HL-60 (cell line): ENCODE results near the gene AKT1S1.

Experiments used
- DNase-seq, 2 experiments: peaks; one replicate each; pipeline ENCODE4 v3.0.0-alpha.2; 2010 to 2020; ENCODE audit warnings: low read depth in 1 of 2, low spot score in 1 of 2
- H3K27ac ChIP-seq: fragments of 250-450 bp; sonication (Bioruptor Pico); replicated peaks from 2 replicates; pipeline ENCODE4 v1.5.1; 2020; ENCODE audit warnings: mild to moderate bottlenecking, moderate library complexity
- H3K27me3 ChIP-seq: fragments of 250-450 bp; sonication (Bioruptor Pico); 2 replicates; pipeline ENCODE4 v1.5.1; 2021; ENCODE audit warnings: mild to moderate bottlenecking, moderate library complexity; ENCODE audit not compliant: insufficient read depth, poor library complexity, severe bottlenecking
- H3K4me3 ChIP-seq: replicated peaks from 2 replicates; pipeline ENCODE4 v1.5.1; 2011; ENCODE audit warnings: mild to moderate bottlenecking, control low read depth, low read length; ENCODE audit not compliant: insufficient read depth
- GABPA ChIP-seq: IDR thresholded peaks from 2 replicates; pipeline ENCODE4 v1.6.1; 2012; ENCODE audit warnings: low read depth
- POLR2AphosphoS5 ChIP-seq: IDR thresholded peaks from 2 replicates; pipeline ENCODE4 v1.6.1; 2012; ENCODE audit warnings: low read depth
- SPI1 ChIP-seq: IDR thresholded peaks from 2 replicates; pipeline ENCODE4 v1.6.1; 2012; ENCODE audit warnings: low read depth, mild to moderate bottlenecking, borderline replicate concordance
- TF ChIP-seq, protein P1 (sequence below): IDR thresholded peaks from 2 replicates; pipeline ENCODE4 v1.6.1; 2012; ENCODE audit warnings: low read depth; ENCODE audit not compliant: insufficient replicate concordance
- TF ChIP-seq, protein P2 (sequence below): IDR thresholded peaks from one replicate; pipeline ENCODE4 v1.5.1; 2011; ENCODE audit warnings: low read length, control low read depth, inconsistent platforms; ENCODE audit not compliant: insufficient read depth

The AKT1S1 gene

DNA sequence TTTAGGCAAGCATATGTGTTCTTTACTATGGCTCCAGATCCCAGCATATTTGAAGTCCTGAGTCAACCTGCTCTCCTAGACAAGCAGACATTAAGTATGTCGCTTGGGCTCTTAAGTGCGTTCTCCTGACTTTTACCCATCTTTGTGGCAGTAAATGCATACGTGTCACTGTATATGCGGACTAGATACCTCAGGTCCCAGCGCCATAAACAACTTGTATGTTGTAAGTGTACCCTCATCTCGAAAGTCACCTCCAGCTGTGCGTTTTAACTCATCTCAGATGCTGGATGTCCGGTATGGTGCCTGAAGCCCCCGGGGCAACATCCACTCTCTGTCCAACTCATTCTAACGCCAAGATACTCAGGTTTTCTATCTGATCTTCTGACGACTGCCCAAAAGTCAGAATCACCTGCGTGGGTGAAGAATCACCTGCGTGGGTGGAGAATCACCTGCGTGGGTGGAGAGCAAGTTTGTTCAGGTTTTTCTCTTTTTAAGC is 24.5 kb downstream of the AKT1S1 start:
- Histone ChIP-seq H3K27me3 (no peaks in the 10 kb centered on the region), H3K4me3 (no peak overlapping the region), H3K27ac (no peak overlapping the region)
- no peak for DNase-seq
- TF ChIP-seq SPI1: no peak
- TF ChIP-seq, protein P1, sequence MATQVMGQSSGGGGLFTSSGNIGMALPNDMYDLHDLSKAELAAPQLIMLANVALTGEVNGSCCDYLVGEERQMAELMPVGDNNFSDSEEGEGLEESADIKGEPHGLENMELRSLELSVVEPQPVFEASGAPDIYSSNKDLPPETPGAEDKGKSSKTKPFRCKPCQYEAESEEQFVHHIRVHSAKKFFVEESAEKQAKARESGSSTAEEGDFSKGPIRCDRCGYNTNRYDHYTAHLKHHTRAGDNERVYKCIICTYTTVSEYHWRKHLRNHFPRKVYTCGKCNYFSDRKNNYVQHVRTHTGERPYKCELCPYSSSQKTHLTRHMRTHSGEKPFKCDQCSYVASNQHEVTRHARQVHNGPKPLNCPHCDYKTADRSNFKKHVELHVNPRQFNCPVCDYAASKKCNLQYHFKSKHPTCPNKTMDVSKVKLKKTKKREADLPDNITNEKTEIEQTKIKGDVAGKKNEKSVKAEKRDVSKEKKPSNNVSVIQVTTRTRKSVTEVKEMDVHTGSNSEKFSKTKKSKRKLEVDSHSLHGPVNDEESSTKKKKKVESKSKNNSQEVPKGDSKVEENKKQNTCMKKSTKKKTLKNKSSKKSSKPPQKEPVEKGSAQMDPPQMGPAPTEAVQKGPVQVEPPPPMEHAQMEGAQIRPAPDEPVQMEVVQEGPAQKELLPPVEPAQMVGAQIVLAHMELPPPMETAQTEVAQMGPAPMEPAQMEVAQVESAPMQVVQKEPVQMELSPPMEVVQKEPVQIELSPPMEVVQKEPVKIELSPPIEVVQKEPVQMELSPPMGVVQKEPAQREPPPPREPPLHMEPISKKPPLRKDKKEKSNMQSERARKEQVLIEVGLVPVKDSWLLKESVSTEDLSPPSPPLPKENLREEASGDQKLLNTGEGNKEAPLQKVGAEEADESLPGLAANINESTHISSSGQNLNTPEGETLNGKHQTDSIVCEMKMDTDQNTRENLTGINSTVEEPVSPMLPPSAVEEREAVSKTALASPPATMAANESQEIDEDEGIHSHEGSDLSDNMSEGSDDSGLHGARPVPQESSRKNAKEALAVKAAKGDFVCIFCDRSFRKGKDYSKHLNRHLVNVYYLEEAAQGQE: no peak
- TF ChIP-seq POLR2AphosphoS5: no peak
- TF ChIP-seq, protein P2, sequence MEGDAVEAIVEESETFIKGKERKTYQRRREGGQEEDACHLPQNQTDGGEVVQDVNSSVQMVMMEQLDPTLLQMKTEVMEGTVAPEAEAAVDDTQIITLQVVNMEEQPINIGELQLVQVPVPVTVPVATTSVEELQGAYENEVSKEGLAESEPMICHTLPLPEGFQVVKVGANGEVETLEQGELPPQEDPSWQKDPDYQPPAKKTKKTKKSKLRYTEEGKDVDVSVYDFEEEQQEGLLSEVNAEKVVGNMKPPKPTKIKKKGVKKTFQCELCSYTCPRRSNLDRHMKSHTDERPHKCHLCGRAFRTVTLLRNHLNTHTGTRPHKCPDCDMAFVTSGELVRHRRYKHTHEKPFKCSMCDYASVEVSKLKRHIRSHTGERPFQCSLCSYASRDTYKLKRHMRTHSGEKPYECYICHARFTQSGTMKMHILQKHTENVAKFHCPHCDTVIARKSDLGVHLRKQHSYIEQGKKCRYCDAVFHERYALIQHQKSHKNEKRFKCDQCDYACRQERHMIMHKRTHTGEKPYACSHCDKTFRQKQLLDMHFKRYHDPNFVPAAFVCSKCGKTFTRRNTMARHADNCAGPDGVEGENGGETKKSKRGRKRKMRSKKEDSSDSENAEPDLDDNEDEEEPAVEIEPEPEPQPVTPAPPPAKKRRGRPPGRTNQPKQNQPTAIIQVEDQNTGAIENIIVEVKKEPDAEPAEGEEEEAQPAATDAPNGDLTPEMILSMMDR: no peak
- no peak for TF ChIP-seq GABPA

DNA sequence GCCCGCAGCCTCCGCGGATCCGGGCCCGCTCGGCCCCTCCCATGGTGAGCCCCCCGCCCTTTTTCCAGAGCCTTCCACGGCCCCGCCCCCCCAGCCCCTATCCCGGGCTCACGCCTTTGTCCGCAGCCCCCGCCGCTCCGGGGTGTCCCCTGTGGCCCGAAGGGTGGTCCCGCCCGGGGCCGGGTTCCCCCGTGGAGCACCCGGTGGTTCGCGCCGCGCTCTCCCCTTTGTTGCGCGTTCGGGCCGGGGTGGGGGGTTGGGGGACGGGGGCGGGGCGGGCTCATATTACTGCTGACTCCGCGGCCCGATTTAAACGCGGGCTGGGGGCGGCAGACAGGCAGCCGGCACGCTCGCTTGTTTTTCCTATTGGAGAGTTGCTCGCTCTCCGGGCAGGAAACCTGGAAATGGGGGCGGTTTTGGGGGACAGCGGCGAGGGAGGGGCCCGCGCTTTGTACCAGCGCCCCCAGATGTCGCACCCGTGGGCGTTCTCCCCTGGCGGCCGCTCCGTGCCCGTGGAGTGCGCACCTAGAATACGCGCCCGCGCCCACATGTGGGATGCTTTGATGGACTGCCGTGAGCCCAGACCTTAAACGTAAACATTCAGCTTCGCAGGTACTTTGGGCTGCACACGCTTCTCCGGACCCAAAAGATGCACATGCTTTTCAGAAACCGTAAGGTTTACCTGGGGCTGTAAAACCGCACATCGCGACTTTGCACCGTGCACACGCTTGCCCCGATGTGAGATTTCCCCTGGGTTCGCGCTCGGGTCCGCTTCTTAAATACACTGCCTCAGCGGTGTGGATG is 25.5 kb downstream of the AKT1S1 start:
- TF ChIP-seq GABPA (no peak), SPI1 (no peak), POLR2AphosphoS5 (no peak)
- TF ChIP-seq, protein P2: no peak
- TF ChIP-seq, protein P1: no peak
- H3K27ac ChIP-seq: peak overlapping the region; percentile 49; the same call in 1 of the 2 replicates
- peak overlapping the region; percentile 74 for H3K4me3 ChIP-seq
- H3K27me3 ChIP-seq: no peaks in the 10 kb centered on the region
- no peak for DNase-seq

DNA sequence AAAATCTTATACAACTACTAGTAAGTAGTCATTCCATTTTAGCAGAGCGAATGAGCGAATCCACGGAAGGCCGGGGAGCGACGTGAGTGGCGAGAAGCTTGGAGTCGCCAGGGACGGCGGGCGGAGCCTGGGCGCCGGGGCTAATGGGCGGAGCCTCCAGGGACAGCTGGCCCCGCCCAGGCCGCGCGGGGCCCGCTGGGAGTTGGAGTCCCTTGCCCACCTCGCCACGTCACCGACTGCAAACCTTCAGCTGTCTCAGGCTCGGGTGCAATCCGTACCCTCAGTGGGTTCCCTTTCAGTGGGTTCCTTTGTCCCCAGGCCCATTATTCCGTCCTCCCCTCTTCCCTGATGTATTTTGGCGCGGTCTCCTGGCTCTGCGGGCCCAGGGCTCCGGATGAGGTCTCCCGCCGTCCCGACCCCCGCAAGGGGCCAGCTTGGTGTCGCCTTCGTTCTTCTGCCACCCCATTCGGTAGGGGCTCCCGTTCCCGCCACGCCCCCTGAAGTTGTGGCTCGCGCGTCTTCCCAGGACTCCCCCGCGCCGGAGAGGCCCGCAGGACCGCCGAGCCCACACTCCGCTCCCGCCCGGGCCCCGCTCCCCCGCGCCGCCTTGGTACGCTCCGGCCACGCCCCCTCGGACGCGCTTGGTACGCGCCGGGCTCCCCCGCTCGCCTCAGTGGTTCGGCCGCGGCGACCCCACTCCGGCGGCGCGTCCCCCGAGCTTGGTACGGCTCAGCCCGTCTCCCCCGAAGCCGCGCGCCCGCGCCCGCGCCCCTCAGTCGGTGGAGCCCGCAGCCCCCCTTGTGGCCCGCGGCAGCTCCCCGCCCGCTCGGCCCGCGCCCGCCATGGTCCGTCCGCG is 26.4 kb downstream of the AKT1S1 start, which contains the start of gene PTOV1:
Gene PTOV1 (plus strand): TSS at position 673 of the 856 bp plus-strand sequence.
- peak; percentile 83 to 89 for DNase-seq
- Histone ChIP-seq H3K4me3 (peak within 1 kb of the TSS; percentile 74), H3K27me3 (no peaks in the 10 kb centered on the region), H3K27ac (peak within 1 kb of the TSS; percentile 97)
- TF ChIP-seq GABPA (peak; percentile 28; the same call in 1 of the 2 replicates), POLR2AphosphoS5 (peak; percentile 65; the same call in 1 of the 2 replicates), SPI1 (no peak)
- TF ChIP-seq, protein P2: no peak
- TF ChIP-seq, protein P1: no peak
